Measurements from ENCODE around the gene C9orf43. TPM values are rescaled to one million over a fixed set of nuclear protein-coding genes. Genes with fewer than 3 reads are reported as not detected.

Gene C9orf43
- total RNA-seq, 4 donors from 2014 or later = 0.59 to 1.3 TPM; not detected in 2

DNA sequence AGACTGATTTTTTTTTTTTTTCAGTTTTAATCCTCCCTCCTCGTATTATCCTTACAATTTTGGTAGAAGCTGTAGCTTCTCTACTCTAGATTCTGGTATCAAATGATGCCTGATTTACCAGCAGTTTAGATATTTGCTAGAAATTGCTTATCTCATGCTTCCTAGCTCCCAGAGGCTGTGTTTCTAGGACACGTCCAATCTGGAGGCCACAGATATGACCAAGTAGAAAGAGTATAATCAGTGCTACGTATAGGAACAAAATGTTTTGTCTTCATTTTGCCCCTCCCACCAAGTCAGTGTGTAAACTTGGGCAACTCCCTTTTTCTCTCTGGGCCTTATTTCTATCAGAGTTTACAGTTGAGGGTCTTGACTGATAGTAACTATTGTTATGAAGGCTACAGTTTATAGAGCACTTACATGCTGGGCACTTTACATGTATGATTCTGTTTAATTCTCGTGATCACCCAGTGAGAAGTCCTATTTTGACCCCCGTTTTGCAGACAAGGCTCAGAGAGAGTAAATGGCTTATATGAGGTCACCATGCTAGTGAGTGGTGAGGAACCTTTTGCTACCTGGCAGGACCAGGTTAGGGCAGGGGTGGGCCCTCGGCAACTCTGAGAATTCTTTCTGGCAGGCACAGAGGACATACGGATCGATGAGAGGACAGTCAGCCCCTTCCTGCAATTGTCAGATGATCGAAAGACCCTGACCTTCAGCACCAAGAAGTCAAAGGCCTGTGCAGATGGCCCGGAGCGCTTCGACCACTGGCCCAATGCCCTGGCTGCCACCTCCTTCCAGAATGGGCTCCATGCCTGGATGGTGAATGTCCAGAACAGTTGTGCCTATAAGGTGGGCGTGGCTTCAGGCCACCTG is 41.3 kb upstream of the C9orf43 start:
- H3K4me3 ChIP-seq = no peak overlapping the region
- H3K36me3 ChIP-seq = peaks cover 0 to 18% (median 9%) of the 10 kb centered on the region in 3 donors
- no peak for DNase-seq (ENCODE audit: low spot score in 2 of 2)
- TF ChIP-seq POLR2A (IDR thresholded peaks at IDR 0.05) = no peak
- no peak for TF ChIP-seq EP300 (IDR thresholded peaks at IDR 0.05)
- TF ChIP-seq CTCF (IDR thresholded peaks at IDR 0.05) = no peak
- WGBS, 2 donors = 77 to 85% methylated on average over 9 to 13 of the region's 13 CpGs
- H3K4me1 ChIP-seq = no peaks in the 10 kb centered on the region
- H3K27me3 ChIP-seq = no peaks in the 10 kb centered on the region
- H3K9me3 ChIP-seq = no peaks in the 10 kb centered on the region
- no peak overlapping the region for H3K27ac ChIP-seq

DNA sequence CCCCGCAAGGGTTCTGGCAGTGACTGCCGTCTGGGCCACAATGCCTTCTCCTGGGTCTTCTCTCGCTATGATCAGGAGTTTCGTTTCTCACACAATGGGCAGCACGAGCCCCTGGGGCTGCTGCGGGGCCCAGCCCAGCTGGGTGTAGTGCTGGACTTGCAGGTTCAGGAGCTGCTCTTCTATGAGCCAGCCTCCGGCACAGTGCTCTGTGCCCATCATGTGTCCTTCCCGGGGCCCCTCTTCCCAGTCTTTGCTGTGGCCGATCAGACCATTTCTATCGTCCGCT is 40.7 kb upstream of the C9orf43 start:
- Histone ChIP-seq H3K36me3 (peaks cover 0 to 24% (median 9%) of the 10 kb centered on the region in 3 donors), H3K9me3 (no peaks in the 10 kb centered on the region), H3K4me3 (no peak overlapping the region), H3K4me1 (no peaks in the 10 kb centered on the region), H3K27me3 (no peaks in the 10 kb centered on the region), H3K27ac (no peak overlapping the region)
- TF ChIP-seq POLR2A (IDR thresholded peaks at IDR 0.05) = no peak
- TF ChIP-seq CTCF (IDR thresholded peaks at IDR 0.05) = no peak
- no peak for TF ChIP-seq EP300 (IDR thresholded peaks at IDR 0.05)
- DNase-seq (ENCODE audit: low spot score in 2 of 2) = no peak
- 78 to 79% methylated on average over 9 to 11 of the region's 11 CpGs for WGBS, 2 donors

DNA sequence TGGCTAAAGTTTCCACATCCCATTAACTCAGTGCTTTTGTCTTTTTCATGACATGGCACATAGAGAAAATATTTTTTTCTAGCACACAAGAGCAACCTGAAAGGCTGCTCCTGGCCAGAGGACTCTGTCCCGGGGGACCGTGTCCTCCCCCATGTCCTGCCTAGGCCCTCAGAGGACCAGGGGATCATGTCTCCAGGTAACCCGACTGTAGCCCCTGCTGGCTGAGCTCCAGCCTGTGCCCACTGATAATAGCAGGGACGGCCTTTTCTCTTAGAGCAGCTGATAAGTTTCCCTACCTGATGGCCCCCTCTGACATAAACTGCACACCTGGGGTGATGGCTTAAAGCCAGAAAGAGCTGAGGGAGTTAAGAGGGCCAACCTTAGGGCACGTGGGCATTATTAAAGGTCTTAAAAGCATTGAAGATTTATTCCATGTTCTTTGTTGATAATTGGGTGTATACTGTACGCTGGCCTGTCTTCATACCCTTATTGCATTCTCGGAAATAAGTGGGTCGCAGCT is 39.7 kb upstream of the C9orf43 start:
- H3K36me3 ChIP-seq = peaks cover 0 to 27% (median 9%) of the 10 kb centered on the region in 3 donors
- H3K27ac ChIP-seq = no peak overlapping the region
- WGBS, 2 donors = 83 to 85% methylated on average over 6 to 8 of the region's 8 CpGs
- no peak overlapping the region for H3K4me3 ChIP-seq
- no peak for TF ChIP-seq POLR2A (IDR thresholded peaks at IDR 0.05)
- TF ChIP-seq CTCF (IDR thresholded peaks at IDR 0.05) = no peak
- no peak for TF ChIP-seq EP300 (IDR thresholded peaks at IDR 0.05)
- DNase-seq (ENCODE audit: low spot score in 2 of 2) = no peak
- H3K4me1 ChIP-seq = peaks cover 0 to 6% (median 4%) of the 10 kb centered on the region in 4 donors
- no peaks in the 10 kb centered on the region for H3K9me3 ChIP-seq
- H3K27me3 ChIP-seq = no peaks in the 10 kb centered on the region

GRCh38 chr9:113372059-113372458 is 38.5 kb upstream of the C9orf43 start:
- WGBS, 2 donors = 84% methylated on average over 5 of the region's 5 CpGs
- no peaks in the 10 kb centered on the region for H3K9me3 ChIP-seq
- H3K27ac ChIP-seq = no peak overlapping the region
- H3K4me3 ChIP-seq = no peak overlapping the region
- H3K4me1 ChIP-seq = peaks cover 0 to 12% (median 7%) of the 10 kb centered on the region in 4 donors
- no peaks in the 10 kb centered on the region for H3K27me3 ChIP-seq
- no peak for DNase-seq (ENCODE audit: low spot score in 2 of 2)
- H3K36me3 ChIP-seq = peaks cover 0 to 27% (median 9%) of the 10 kb centered on the region in 3 donors
- TF ChIP-seq POLR2A (IDR thresholded peaks at IDR 0.05) = no peak
- no peak for TF ChIP-seq CTCF (IDR thresholded peaks at IDR 0.05)
- no peak for TF ChIP-seq EP300 (IDR thresholded peaks at IDR 0.05)

DNA sequence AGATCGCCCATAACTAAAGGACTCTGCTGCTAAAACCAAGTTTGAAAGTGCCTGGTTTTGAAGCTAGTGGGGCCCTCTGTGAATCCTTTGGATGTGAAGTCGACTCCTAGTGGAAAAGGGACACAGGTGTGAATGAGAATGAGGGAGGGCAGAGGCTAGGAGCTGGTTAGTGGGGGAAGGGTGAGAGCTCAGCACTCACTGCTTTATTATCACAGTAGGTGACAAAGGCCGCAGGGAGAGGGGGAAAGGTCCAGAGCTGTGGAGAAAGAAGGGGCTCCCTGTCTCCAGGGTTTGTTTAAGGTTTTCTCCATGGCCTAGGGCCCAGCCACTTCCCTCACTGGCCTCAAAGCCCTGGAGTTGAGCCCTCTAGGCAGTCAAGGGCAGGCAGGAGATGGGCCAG is 37.3 kb upstream of the C9orf43 start:
- no peak for DNase-seq (ENCODE audit: low spot score in 2 of 2)
- no peak overlapping the region for H3K4me3 ChIP-seq
- H3K4me1 ChIP-seq = peaks cover 0 to 12% (median 7%) of the 10 kb centered on the region in 4 donors
- WGBS, 2 donors = 59 to 70% methylated on average over 3 of the region's 3 CpGs
- H3K27ac ChIP-seq = no peak overlapping the region
- TF ChIP-seq CTCF (IDR thresholded peaks at IDR 0.05) (no peak), EP300 (IDR thresholded peaks at IDR 0.05) (no peak), POLR2A (IDR thresholded peaks at IDR 0.05) (no peak)
- H3K27me3 ChIP-seq = no peaks in the 10 kb centered on the region
- peaks cover 0 to 27% (median 9%) of the 10 kb centered on the region in 3 donors for H3K36me3 ChIP-seq
- H3K9me3 ChIP-seq = no peaks in the 10 kb centered on the region

Measured in tibial nerve (tissue), 4 donors.